A549 (cell line): ENCODE measurements around the gene A2ML1. TPM values are rescaled to one million over a fixed set of nuclear protein-coding genes. Genes with fewer than 3 reads are reported as not detected.
"Not testable (repeated sequence)": the region's sequence is repeated elsewhere in the genome, so short reads cannot be mapped to it uniquely, and the experiment has no call there.

Source experiments
- ATAC-seq, 2 experiments: fragments of 200-7000 bp in 1 of 2; fragments of >200 bp in 1 of 2; cut with Nextera tagmentation in 1 of 2; cut with Tn5 transposase in 1 of 2; 3 replicates each; pipeline versions ENCODE4 v1.8.0 to v1.9.1; 2018 to 2020; ENCODE audit warnings: mild to moderate bottlenecking in 1 of 2, moderate library complexity in 1 of 2
- CTCF ChIA-PET: fragments of 300-600 bp; sonication (Branson Sonifier 250); formaldehyde crosslinking; extraction: SDS; loops from one replicate; lab custom pipeline; 2021; ENCODE audit warnings: antibody characterized with exemption, inconsistent platforms; lab: Yijun Ruan, JAX
- POLR2A ChIA-PET: fragments of 350-600 bp; formaldehyde crosslinking; extraction: SDS; loops from one replicate; lab custom pipeline; 2021; ENCODE audit warnings: antibody characterized with exemption, inconsistent platforms; lab: Yijun Ruan, JAX
- DNase-seq, 2 experiments: peaks; one replicate each; pipeline versions ENCODE4 v3.0.0 to v3.0.0-alpha.2; 2011 to 2016; ENCODE audit warnings: low read depth in 1 of 2, low spot score in 1 of 2
- FAIRE-seq: peaks from 2 replicates; lab custom pipeline; 2011; peaks lifted over from hg19 to GRCh38; lab: Jason Lieb, UNC
- H3K27ac ChIP-seq, 2 experiments: fragments of >200 bp; sonication (Bioruptor Twin); formaldehyde crosslinking; 3 replicates each; pipeline ENCODE4 v1.5.1; 2016 to 2017
- H3K4me1 ChIP-seq: fragments of >200 bp; sonication (Bioruptor Twin); formaldehyde crosslinking; 3 replicates; pipeline ENCODE4 v1.6.1; 2016
- H3K4me2 ChIP-seq: fragments of >200 bp; sonication (Bioruptor Twin); formaldehyde crosslinking; 3 replicates; pipeline ENCODE4 v1.6.1; 2016
- H3K4me3 ChIP-seq: fragments of >200 bp; sonication (Bioruptor Twin); formaldehyde crosslinking; 3 replicates; pipeline ENCODE4 v1.5.1; 2016
- H3K9me3 ChIP-seq: fragments of >200 bp; sonication (Bioruptor Twin); formaldehyde crosslinking; 3 replicates; pipeline ENCODE4 v1.6.1; 2016
- CBX2 ChIP-seq: fragments of 200-600 bp; sonication (generic); IDR thresholded peaks from 2 replicates; pipeline ENCODE4 v1.6.1; 2016; ENCODE audit warnings: low read depth, mild to moderate bottlenecking, borderline replicate concordance
- CBX8 ChIP-seq: fragments of 200-600 bp; sonication (generic); IDR thresholded peaks from 2 replicates; pipeline ENCODE4 v1.6.1; 2016
- CHD2 ChIP-seq: fragments of 150-350 bp; IDR thresholded peaks from 2 replicates; pipeline ENCODE4 v1.6.1; 2014; ENCODE audit warnings: low read length; ENCODE audit not compliant: partially characterized antibody
- EHF ChIP-seq: fragments of 250-450 bp; sonication (Bioruptor Pico); IDR thresholded peaks from 2 replicates; pipeline ENCODE4 v1.5.0; 2020; ENCODE audit warnings: mild to moderate bottlenecking
- EP300 ChIP-seq, 2 experiments: fragments of >200 bp; sonication (Bioruptor Twin); formaldehyde crosslinking; IDR thresholded peaks; 2 replicates in 1 of 2; 3 replicates in 1 of 2; pipeline ENCODE4 v1.6.1; 2016 to 2017
- GATA3 ChIP-seq: IDR thresholded peaks from 2 replicates; pipeline ENCODE4 v1.6.1; 2012; ENCODE audit warnings: borderline replicate concordance
- HDAC2 ChIP-seq: fragments of 200-600 bp; sonication (generic); IDR thresholded peaks from 2 replicates; pipeline ENCODE4 v1.6.1; 2016
- HOXB13 ChIP-seq: fragments of 250-450 bp; sonication (Bioruptor Pico); IDR thresholded peaks from 2 replicates; pipeline ENCODE4 v1.5.0; 2020; ENCODE audit warnings: low read depth, mild to moderate bottlenecking, moderate library complexity
- HOXB5 ChIP-seq: fragments of 250-450 bp; sonication (Bioruptor Pico); IDR thresholded peaks from 2 replicates; pipeline ENCODE4 v1.5.0; 2020; ENCODE audit warnings: mild to moderate bottlenecking, moderate library complexity
- JUN ChIP-seq, 2 experiments: fragments of >200 bp; sonication (Bioruptor Twin); formaldehyde crosslinking; IDR thresholded peaks; 2 replicates in 1 of 2; 3 replicates in 1 of 2; pipeline ENCODE4 v1.6.1; 2016 to 2017
- JUNB ChIP-seq: fragments of >200 bp; sonication (Bioruptor Twin); formaldehyde crosslinking; IDR thresholded peaks from 2 replicates; pipeline ENCODE4 v1.6.1; 2016
- MAFK ChIP-seq: fragments of 450-650 bp; IDR thresholded peaks from 2 replicates; pipeline ENCODE4 v1.6.1; 2014; ENCODE audit not compliant: partially characterized antibody
- MYC ChIP-seq: IDR thresholded peaks from 2 replicates; pipeline ENCODE4 v1.6.1; 2012; ENCODE audit warnings: mild to moderate bottlenecking, inconsistent platforms, low read length, improper control_type of control experiment, borderline replicate concordance
- NFE2L2 ChIP-seq: fragments of 150-350 bp; conservative IDR thresholded peaks from 2 replicates; pipeline ENCODE4 v1.6.1; 2014; ENCODE audit warnings: low read length
- PHF8 ChIP-seq: fragments of 200-600 bp; sonication (generic); IDR thresholded peaks from 2 replicates; pipeline ENCODE4 v1.6.1; 2016; ENCODE audit warnings: low read depth, mild to moderate bottlenecking, antibody characterized with exemption, moderate library complexity, borderline replicate concordance
- POLR2A ChIP-seq: IDR thresholded peaks from 2 replicates; pipeline ENCODE4 v1.6.1; 2012; ENCODE audit warnings: mild to moderate bottlenecking, low read length
- RARB ChIP-seq: fragments of 250-450 bp; sonication (Bioruptor Pico); IDR thresholded peaks from 2 replicates; pipeline ENCODE4 v1.8.0; 2021; ENCODE audit warnings: mild to moderate bottlenecking, moderate library complexity
- SREBF2 ChIP-seq: fragments of 450-650 bp; IDR thresholded peaks from 2 replicates; pipeline ENCODE4 v1.6.1; 2014; ENCODE audit warnings: mild to moderate bottlenecking, moderate library complexity
- TFCP2L1 ChIP-seq: fragments of 250-450 bp; sonication (Bioruptor Pico); IDR thresholded peaks from 2 replicates; pipeline ENCODE4 v1.5.0; 2021; ENCODE audit warnings: mild to moderate bottlenecking
- TP53 ChIP-seq: fragments of 250-450 bp; sonication (Bioruptor Pico); IDR thresholded peaks from 2 replicates; pipeline ENCODE4 v1.5.0; 2021; ENCODE audit warnings: mild to moderate bottlenecking, moderate library complexity
- ZC3H11A ChIP-seq: fragments of 450-650 bp; IDR thresholded peaks from 2 replicates; pipeline ENCODE4 v1.6.1; 2014; ENCODE audit warnings: antibody characterized with exemption, mild to moderate bottlenecking
- ZNF302 ChIP-seq: fragments of 250-450 bp; sonication (Bioruptor Pico); IDR thresholded peaks from 2 replicates; pipeline ENCODE4 v1.9.0; 2021; ENCODE audit warnings: inconsistent platforms, mild to moderate bottlenecking, moderate library complexity
- ZSCAN20 ChIP-seq: fragments of 250-450 bp; sonication (Bioruptor Pico); IDR thresholded peaks from 2 replicates; pipeline ENCODE4 v1.8.0; 2022; ENCODE audit warnings: mild to moderate bottlenecking, moderate library complexity
- WGBS: methylation state at CpG from one replicate; pipeline ENCODE4 v1.1.6; 2017; ENCODE audit errors: missing lambda C conversion rate; 5-methylcytosine and 5-hydroxymethylcytosine counted together
- polyA plus RNA-seq, 4 experiments: library from polyadenylated mRNA; depleted of rRNA in 3 of 4; stranded (reverse); fragments of >200 nt; fragmentation: RNase III in 1 of 4; extraction: RNeasy Plus Mini Kit Qiagen cat#74134 plus additional on column Dnase treatment in 1 of 4; gene quantifications; 2 replicates in 3 of 4; 3 replicates in 1 of 4; pipeline ENCODE4 v1.2.3, GENCODE V29; 2011 to 2017
- TF ChIP-seq, protein P1 (sequence below): IDR thresholded peaks from 2 replicates; pipeline ENCODE4 v1.6.1; 2012; ENCODE audit warnings: low read depth, borderline replicate concordance
- TF ChIP-seq, protein P2 (sequence below): fragments of >200 bp; sonication (Bioruptor Twin); formaldehyde crosslinking; IDR thresholded peaks from 3 replicates; pipeline ENCODE4 v1.5.1; 2016
- TF ChIP-seq, protein P3 (sequence below): fragments of >200 bp; sonication (Bioruptor Twin); formaldehyde crosslinking; IDR thresholded peaks from 2 replicates; pipeline ENCODE4 v1.6.1; 2016
- TF ChIP-seq, protein P4 (sequence below): fragments of 150-350 bp; IDR thresholded peaks from 2 replicates; pipeline ENCODE4 v1.6.1; 2014; ENCODE audit warnings: low read depth, mild to moderate bottlenecking, low read length
- TF ChIP-seq, protein P5 (sequence below): fragments of >200 bp; sonication (Bioruptor Twin); formaldehyde crosslinking; IDR thresholded peaks from 3 replicates; pipeline ENCODE4 v1.6.1; 2016

The A2ML1 gene
- polyA plus RNA-seq, 2 of the 4 experiments (the other 2 are of a cell fraction) = not detected

DNA sequence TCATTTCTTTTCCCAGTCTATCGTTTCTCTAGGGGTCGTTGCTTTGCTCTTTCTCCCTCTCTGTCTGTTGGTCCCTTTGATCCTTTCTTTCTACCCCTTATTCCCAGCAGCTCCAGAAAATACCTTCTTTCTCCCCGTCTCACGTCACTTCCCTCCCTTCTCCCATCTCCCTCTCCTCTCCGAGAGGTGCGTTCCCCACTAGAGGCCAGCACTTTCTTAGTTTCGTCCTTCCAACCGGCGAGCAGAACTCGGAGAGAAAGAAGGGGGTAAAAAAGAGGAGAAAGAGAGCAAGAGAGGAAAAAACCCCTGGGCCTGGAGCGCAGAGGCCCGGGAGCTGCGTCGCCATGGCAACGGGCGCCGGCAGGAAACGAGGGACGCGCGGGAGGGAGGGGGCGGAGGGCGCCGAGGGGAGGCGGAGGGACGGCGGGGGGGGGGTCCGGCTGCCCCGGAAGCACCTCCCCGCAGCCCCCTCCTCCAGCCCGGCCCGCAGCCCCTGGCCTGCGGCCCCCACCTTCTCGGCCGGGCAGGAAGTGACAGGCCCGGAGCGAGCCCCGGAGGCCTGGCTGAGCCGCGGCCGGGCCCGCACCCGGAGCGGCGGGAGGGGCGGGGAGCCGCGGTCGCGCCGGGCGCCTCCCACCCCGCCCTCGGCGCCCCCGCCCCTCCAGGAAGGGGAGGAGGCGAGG is 91.8 kb downstream of the A2ML1 start, which contains the start of gene PHC1:
Gene PHC1, plus strand, starts transcription at position 477 of the 683 bp plus-strand sequence. CDS start 3,169 bp downstream, outside the sequence.
- ATAC-seq (peak; percentile 82 to 83), DNase-seq (peak; percentile 70 to 76)
- ChIA-PET POLR2A (interaction anchor here (2.3 kb wide), 1 partner anchor 35 kb away, joined by 22 read pairs; the partner anchor contains the start of gene M6PR), CTCF (interaction anchor here (0.8 to 2.5 kb wide), 8 partner anchors 24 to 301 kb away, joined by 3 to 12 read pairs (median 4); partner anchors contain the start of genes AICDA and M6PR)
- peak within 1 kb of the TSS; percentile 87 for H3K4me2 ChIP-seq
- not testable (repeated sequence) for H3K9me3 ChIP-seq, FAIRE-seq
- WGBS = 1% methylated on average over 19 of the region's 57 CpGs
- TF ChIP-seq, protein P1, sequence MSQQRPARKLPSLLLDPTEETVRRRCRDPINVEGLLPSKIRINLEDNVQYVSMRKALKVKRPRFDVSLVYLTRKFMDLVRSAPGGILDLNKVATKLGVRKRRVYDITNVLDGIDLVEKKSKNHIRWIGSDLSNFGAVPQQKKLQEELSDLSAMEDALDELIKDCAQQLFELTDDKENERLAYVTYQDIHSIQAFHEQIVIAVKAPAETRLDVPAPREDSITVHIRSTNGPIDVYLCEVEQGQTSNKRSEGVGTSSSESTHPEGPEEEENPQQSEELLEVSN = peak; percentile 55; the same call in 1 of the 2 replicates
- TF ChIP-seq, protein P2, sequence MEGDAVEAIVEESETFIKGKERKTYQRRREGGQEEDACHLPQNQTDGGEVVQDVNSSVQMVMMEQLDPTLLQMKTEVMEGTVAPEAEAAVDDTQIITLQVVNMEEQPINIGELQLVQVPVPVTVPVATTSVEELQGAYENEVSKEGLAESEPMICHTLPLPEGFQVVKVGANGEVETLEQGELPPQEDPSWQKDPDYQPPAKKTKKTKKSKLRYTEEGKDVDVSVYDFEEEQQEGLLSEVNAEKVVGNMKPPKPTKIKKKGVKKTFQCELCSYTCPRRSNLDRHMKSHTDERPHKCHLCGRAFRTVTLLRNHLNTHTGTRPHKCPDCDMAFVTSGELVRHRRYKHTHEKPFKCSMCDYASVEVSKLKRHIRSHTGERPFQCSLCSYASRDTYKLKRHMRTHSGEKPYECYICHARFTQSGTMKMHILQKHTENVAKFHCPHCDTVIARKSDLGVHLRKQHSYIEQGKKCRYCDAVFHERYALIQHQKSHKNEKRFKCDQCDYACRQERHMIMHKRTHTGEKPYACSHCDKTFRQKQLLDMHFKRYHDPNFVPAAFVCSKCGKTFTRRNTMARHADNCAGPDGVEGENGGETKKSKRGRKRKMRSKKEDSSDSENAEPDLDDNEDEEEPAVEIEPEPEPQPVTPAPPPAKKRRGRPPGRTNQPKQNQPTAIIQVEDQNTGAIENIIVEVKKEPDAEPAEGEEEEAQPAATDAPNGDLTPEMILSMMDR = peak; percentile 21; the same call in 1 of the 3 replicates
- TF ChIP-seq JUN (IDR thresholded peaks at IDR 0.05) (peak in 1 of 2 experiments; percentile 48; a peak in 1 of 5 replicates), PHF8 (peak; percentile 68; the same call in 1 of the 2 replicates)
- H3K4me1 ChIP-seq = peaks cover 18% of the 10 kb centered on the region
- peak within 1 kb of the TSS; percentile 50 for H3K4me3 ChIP-seq
- H3K27ac ChIP-seq = peak within 1 kb of the TSS; percentile 83 to 89

DNA sequence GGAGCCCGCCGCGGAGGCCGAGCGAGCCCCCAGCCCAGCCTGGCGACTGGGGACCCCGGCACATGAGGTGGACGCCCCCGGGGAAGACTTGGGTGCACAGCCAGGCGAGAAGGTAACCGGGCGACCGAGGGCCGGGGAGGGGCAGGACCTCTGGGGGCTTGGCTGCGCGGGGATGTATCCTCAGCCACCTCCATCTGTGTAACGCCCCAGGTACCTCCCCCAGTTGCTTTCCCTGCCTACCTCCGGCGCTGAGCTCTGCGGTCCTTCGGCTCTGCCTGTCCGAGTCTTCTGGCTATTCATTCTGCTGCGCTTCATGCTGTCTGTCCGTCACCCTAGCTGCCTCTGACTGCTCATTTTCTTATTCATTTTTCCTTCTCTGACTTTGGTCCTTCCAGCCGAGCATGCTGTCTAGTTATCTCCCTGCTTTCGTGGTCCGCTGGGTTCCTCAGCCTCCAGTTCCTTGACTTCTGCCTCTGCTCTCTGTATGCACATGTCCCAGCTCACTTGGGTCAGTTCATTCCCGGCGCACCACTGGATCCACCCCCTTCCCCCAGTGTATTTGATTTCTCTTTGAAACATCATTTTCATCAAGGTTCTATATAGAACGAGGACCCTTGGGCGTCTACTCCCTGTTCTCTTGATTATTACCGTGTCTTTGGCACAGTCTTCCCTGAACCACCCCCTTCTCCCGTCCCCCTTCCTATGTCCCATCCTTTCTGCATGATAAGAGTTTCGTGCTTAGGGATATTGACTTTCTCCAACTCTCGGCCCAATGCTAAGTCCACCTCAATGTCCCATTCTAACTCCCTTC is 92.5 kb downstream of the A2ML1 start:
- TF ChIP-seq, protein P3, sequence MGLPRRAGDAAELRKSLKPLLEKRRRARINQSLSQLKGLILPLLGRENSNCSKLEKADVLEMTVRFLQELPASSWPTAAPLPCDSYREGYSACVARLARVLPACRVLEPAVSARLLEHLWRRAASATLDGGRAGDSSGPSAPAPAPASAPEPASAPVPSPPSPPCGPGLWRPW = no peak
- TF ChIP-seq ZC3H11A = no peak
- TF ChIP-seq POLR2A = 0 out of 2 replicates have a peak, but pooled peaks have one; percentile 20
- no peak for TF ChIP-seq MYC
- TF ChIP-seq, protein P4, sequence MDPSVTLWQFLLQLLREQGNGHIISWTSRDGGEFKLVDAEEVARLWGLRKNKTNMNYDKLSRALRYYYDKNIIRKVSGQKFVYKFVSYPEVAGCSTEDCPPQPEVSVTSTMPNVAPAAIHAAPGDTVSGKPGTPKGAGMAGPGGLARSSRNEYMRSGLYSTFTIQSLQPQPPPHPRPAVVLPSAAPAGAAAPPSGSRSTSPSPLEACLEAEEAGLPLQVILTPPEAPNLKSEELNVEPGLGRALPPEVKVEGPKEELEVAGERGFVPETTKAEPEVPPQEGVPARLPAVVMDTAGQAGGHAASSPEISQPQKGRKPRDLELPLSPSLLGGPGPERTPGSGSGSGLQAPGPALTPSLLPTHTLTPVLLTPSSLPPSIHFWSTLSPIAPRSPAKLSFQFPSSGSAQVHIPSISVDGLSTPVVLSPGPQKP = no peak
- TF ChIP-seq MAFK = no peak
- no peak for TF ChIP-seq NFE2L2
- no peak for TF ChIP-seq SREBF2
- TF ChIP-seq TP53 (CRISPR knock-in tag) = no peak
- TF ChIP-seq RARB (CRISPR knock-in tag) = no peak
- TF ChIP-seq HDAC2 = no peak
- peak in 1 of 2 experiments; percentile 40; a peak in 1 of 5 replicates for TF ChIP-seq JUN (IDR thresholded peaks at IDR 0.05)
- TF ChIP-seq, all 56 proteins: peak for 2
- peak overlapping the region; percentile 87 for H3K4me2 ChIP-seq
- ChIA-PET CTCF (interaction anchor here (0.6 to 2.5 kb wide), 6 partner anchors 24 to 302 kb away, joined by 3 to 12 read pairs (median 3); partner anchors contain the start of gene AICDA), POLR2A (interaction anchor here (2.3 kb wide), 1 partner anchor 34 kb away, joined by 22 read pairs; the partner anchor contains the start of gene M6PR)
- peak overlapping the region; percentile 83 to 89 for H3K27ac ChIP-seq
- peak; percentile 92 to 96 for ATAC-seq
- peak overlapping the region; percentile 50 for H3K4me3 ChIP-seq
- no peak for FAIRE-seq
- peak; percentile 70 to 71 for DNase-seq
- WGBS = 10% methylated on average over 28 of the region's 35 CpGs
- H3K4me1 ChIP-seq = peaks cover 18% of the 10 kb centered on the region
- H3K9me3 ChIP-seq = no peaks in the 10 kb centered on the region

DNA sequence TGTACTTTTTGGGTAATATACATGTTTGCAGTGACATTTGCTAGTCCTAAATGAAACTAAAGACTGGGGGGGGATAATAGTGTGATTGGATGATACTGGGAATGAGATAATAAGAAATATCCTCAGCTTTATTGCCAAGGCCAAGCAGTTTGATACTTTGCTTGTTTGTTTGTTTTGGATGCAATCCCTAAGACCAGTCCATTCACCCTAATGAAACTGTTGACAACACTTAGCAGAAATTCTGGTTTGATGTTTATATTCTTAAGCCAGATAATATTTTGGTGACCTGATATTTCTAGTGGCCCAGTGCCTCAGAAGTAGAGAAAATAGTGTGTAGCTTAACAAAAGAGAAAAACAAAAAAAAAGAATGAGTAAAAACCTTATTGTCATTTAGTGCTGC is 93.7 kb downstream of the A2ML1 start:
- peaks cover 18% of the 10 kb centered on the region for H3K4me1 ChIP-seq
- H3K4me2 ChIP-seq = no peak overlapping the region; the same call in 2 of the 3 replicates
- ChIA-PET CTCF (no interaction called here), POLR2A (no interaction called here)
- H3K9me3 ChIP-seq = no peaks in the 10 kb centered on the region
- H3K4me3 ChIP-seq = no peak overlapping the region
- no peak overlapping the region for H3K27ac ChIP-seq
- DNase-seq = no peak
- no peak for ATAC-seq
- FAIRE-seq = no peak
- no peak for TF ChIP-seq EP300 (IDR thresholded peaks at IDR 0.05)
- TF ChIP-seq ZNF302 = no peak
- TF ChIP-seq TFCP2L1 = no peak
- no peak for TF ChIP-seq EHF (CRISPR knock-in tag)
- TF ChIP-seq GATA3 = no peak
- no peak for TF ChIP-seq PHF8
- TF ChIP-seq CBX8 = no peak
- TF ChIP-seq, protein P5, sequence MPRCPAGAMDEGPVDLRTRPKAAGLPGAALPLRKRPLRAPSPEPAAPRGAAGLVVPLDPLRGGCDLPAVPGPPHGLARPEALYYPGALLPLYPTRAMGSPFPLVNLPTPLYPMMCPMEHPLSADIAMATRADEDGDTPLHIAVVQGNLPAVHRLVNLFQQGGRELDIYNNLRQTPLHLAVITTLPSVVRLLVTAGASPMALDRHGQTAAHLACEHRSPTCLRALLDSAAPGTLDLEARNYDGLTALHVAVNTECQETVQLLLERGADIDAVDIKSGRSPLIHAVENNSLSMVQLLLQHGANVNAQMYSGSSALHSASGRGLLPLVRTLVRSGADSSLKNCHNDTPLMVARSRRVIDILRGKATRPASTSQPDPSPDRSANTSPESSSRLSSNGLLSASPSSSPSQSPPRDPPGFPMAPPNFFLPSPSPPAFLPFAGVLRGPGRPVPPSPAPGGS = no peak
- no peak for TF ChIP-seq JUNB
- TF ChIP-seq MYC = no peak
- no peak for TF ChIP-seq CHD2
- TF ChIP-seq HOXB13 (CRISPR knock-in tag) = no peak
- no peak for TF ChIP-seq ZSCAN20 (CRISPR knock-in tag)
- no peak for TF ChIP-seq HOXB5
- TF ChIP-seq CBX2 = no peak
